Measurements from ENCODE around the gene MDN1. TPM values are rescaled to one million over a fixed set of nuclear protein-coding genes. Genes with fewer than 3 reads are reported as not detected.

The MDN1 gene
- total RNA-seq, 2 experiments from 2014 or later = 53.8 to 56.8 TPM

- Mint-ChIP-seq H3K4me3 (no peak overlapping the region), H3K36me3 (ENCODE audit: low read depth) (peaks cover 51% of the 10 kb centered on the region), H3K9me3 (no peaks in the 10 kb centered on the region), H3K27ac (peak overlapping the region; percentile 55), H3K4me1 (no peaks in the 10 kb centered on the region), H3K27me3 (no peaks in the 10 kb centered on the region)
- no peak for DNase-seq
- CTCF ChIA-PET = interaction anchor here (1.1 to 1.4 kb wide), 3 partner anchors 13 to 65 kb away, joined by 3 read pairs; no protein-coding TSS in a partner anchor
- POLR2A ChIA-PET = no interaction called here
Measured at GRCh38 chr6:89679215-89680120, 140.1 kb downstream of the MDN1 start.

GRCh38 chr6:89678531-89678930, 141.1 kb downstream of the MDN1 start:
- POLR2A ChIA-PET = no interaction called here
- no peak overlapping the region for H3K27ac Mint-ChIP-seq
- no peak for DNase-seq
- no peaks in the 10 kb centered on the region for H3K4me1 Mint-ChIP-seq
- no peaks in the 10 kb centered on the region for H3K9me3 Mint-ChIP-seq
- H3K36me3 Mint-ChIP-seq (ENCODE audit: low read depth) = peaks cover 46% of the 10 kb centered on the region
- no peak overlapping the region for H3K4me3 Mint-ChIP-seq
- CTCF ChIA-PET = interaction anchor here (1.1 to 1.2 kb wide), 2 partner anchors 19 to 66 kb away, joined by 3 read pairs; no protein-coding TSS in a partner anchor
- H3K27me3 Mint-ChIP-seq = no peaks in the 10 kb centered on the region

- no peaks in the 10 kb centered on the region for H3K4me1 Mint-ChIP-seq
- no peak overlapping the region for H3K4me3 Mint-ChIP-seq
- peaks cover 52% of the 10 kb centered on the region for H3K36me3 Mint-ChIP-seq (ENCODE audit: low read depth)
- no peak overlapping the region for H3K27ac Mint-ChIP-seq
- ChIA-PET CTCF (no interaction called here), POLR2A (no interaction called here)
- H3K27me3 Mint-ChIP-seq = no peaks in the 10 kb centered on the region
- no peaks in the 10 kb centered on the region for H3K9me3 Mint-ChIP-seq
- no peak for DNase-seq
Measured at GRCh38 chr6:89675949-89676748, 143.4 kb downstream of the MDN1 start.

GRCh38 chr6:89670935-89671565, 148.5 kb downstream of the MDN1 start:
- ChIA-PET CTCF (interaction anchor here (0.6 kb wide), 1 partner anchor 75 kb away, joined by 3 read pairs; no protein-coding TSS in a partner anchor), POLR2A (no interaction called here)
- Mint-ChIP-seq H3K4me3 (no peak overlapping the region), H3K27ac (no peak overlapping the region), H3K4me1 (no peaks in the 10 kb centered on the region), H3K9me3 (no peaks in the 10 kb centered on the region), H3K27me3 (no peaks in the 10 kb centered on the region), H3K36me3 (ENCODE audit: low read depth) (peaks cover 43% of the 10 kb centered on the region)
- DNase-seq = no peak

GRCh38 chr6:89669002-89669401, 150.6 kb downstream of the MDN1 start:
- H3K27me3 Mint-ChIP-seq = no peaks in the 10 kb centered on the region
- CTCF ChIA-PET = interaction anchor here (0.6 kb wide), 1 partner anchor 80 kb away, joined by 3 read pairs; no protein-coding TSS in a partner anchor
- POLR2A ChIA-PET = no interaction called here

GRCh38 chr6:89667872-89668556, 151.6 kb downstream of the MDN1 start:
- CTCF ChIA-PET = interaction anchor here (0.6 kb wide), 1 partner anchor 23 kb away, joined by 3 read pairs; no protein-coding TSS in a partner anchor

More at GRCh38 chr6:89669002-89669401, 150.6 kb downstream of the MDN1 start:
- no peak overlapping the region for H3K27ac Mint-ChIP-seq
- H3K36me3 Mint-ChIP-seq (ENCODE audit: low read depth) = peaks cover 36% of the 10 kb centered on the region
- H3K9me3 Mint-ChIP-seq = no peaks in the 10 kb centered on the region
- no peaks in the 10 kb centered on the region for H3K4me1 Mint-ChIP-seq
- no peak overlapping the region for H3K4me3 Mint-ChIP-seq
- no peak for DNase-seq

GRCh38 chr6:89662659-89663223, 156.9 kb downstream of the MDN1 start:
- POLR2A ChIA-PET = no interaction called here
- Mint-ChIP-seq H3K36me3 (ENCODE audit: low read depth) (peaks cover 47% of the 10 kb centered on the region), H3K27me3 (no peaks in the 10 kb centered on the region), H3K9me3 (no peaks in the 10 kb centered on the region), H3K4me1 (no peaks in the 10 kb centered on the region), H3K27ac (no peak overlapping the region), H3K4me3 (no peak overlapping the region)
- CTCF ChIA-PET = interaction anchor here (0.9 kb wide), 1 partner anchor 14 kb away, joined by 4 read pairs; no protein-coding TSS in a partner anchor
- no peak for DNase-seq

More at GRCh38 chr6:89667872-89668556, 151.6 kb downstream of the MDN1 start:
- Mint-ChIP-seq H3K27ac (no peak overlapping the region), H3K4me1 (no peaks in the 10 kb centered on the region), H3K27me3 (no peaks in the 10 kb centered on the region), H3K9me3 (no peaks in the 10 kb centered on the region), H3K36me3 (ENCODE audit: low read depth) (peaks cover 38% of the 10 kb centered on the region), H3K4me3 (no peak overlapping the region)
- DNase-seq = no peak
- POLR2A ChIA-PET = no interaction called here

- Mint-ChIP-seq H3K36me3 (ENCODE audit: low read depth) (peaks cover 47% of the 10 kb centered on the region), H3K9me3 (no peaks in the 10 kb centered on the region), H3K4me3 (no peak overlapping the region), H3K4me1 (no peaks in the 10 kb centered on the region), H3K27me3 (no peaks in the 10 kb centered on the region), H3K27ac (no peak overlapping the region)
- no peak for DNase-seq
- ChIA-PET CTCF (interaction anchor here (1.2 kb wide), 1 partner anchor 102 kb away, joined by 3 read pairs; no protein-coding TSS in a partner anchor), POLR2A (interaction anchor here (0.5 kb wide), 1 partner anchor 47 kb away, joined by 3 read pairs; no protein-coding TSS in a partner anchor)
Measured at GRCh38 chr6:89661559-89661958, 158.0 kb downstream of the MDN1 start.

GRCh38 chr6:89660981-89661380, 158.6 kb downstream of the MDN1 start:
- H3K27ac Mint-ChIP-seq = no peak overlapping the region
- no peaks in the 10 kb centered on the region for H3K4me1 Mint-ChIP-seq
- POLR2A ChIA-PET = interaction anchor here (0.5 kb wide), 1 partner anchor 47 kb away, joined by 3 read pairs; no protein-coding TSS in a partner anchor
- no peaks in the 10 kb centered on the region for H3K9me3 Mint-ChIP-seq
- CTCF ChIA-PET = interaction anchor here (1.2 kb wide), 1 partner anchor 103 kb away, joined by 3 read pairs; no protein-coding TSS in a partner anchor
- no peak overlapping the region for H3K4me3 Mint-ChIP-seq
- H3K27me3 Mint-ChIP-seq = no peaks in the 10 kb centered on the region
- H3K36me3 Mint-ChIP-seq (ENCODE audit: low read depth) = peaks cover 45% of the 10 kb centered on the region
- DNase-seq = no peak

- POLR2A ChIA-PET = no interaction called here
- Mint-ChIP-seq H3K4me3 (no peak overlapping the region), H3K4me1 (no peaks in the 10 kb centered on the region), H3K27ac (no peak overlapping the region), H3K9me3 (no peaks in the 10 kb centered on the region), H3K27me3 (no peaks in the 10 kb centered on the region), H3K36me3 (ENCODE audit: low read depth) (peaks cover 47% of the 10 kb centered on the region)
- CTCF ChIA-PET = interaction anchor here (1.6 kb wide), 1 partner anchor 10 kb away, joined by 4 read pairs; no protein-coding TSS in a partner anchor
- DNase-seq = no peak
Measured at GRCh38 chr6:89657445-89658158, 162.0 kb downstream of the MDN1 start.

GRCh38 chr6:89655122-89655521, 164.5 kb downstream of the MDN1 start:
- Mint-ChIP-seq H3K36me3 (ENCODE audit: low read depth) (peaks cover 47% of the 10 kb centered on the region), H3K27ac (no peak overlapping the region), H3K4me3 (no peak overlapping the region), H3K9me3 (no peaks in the 10 kb centered on the region), H3K4me1 (no peaks in the 10 kb centered on the region), H3K27me3 (no peaks in the 10 kb centered on the region)
- ChIA-PET POLR2A (no interaction called here), CTCF (interaction anchor here (0.8 kb wide), 1 partner anchor 40 kb away, joined by 5 read pairs; no protein-coding TSS in a partner anchor)
- no peak for DNase-seq
